HG03097 (cell line): ENCODE results near the gene SMIM10L1.

ENCODE experiments used
- ATAC-seq: cut with Tn5 transposase; IDR thresholded peaks from one replicate; pipeline ENCODE4 v1.9.1; 2021; ENCODE audit not compliant: unreplicated experiment, low FRiP score

SMIM10L1 gene

GRCh38 chr12:11171145-11171968, at the start of gene SMIM10L1:
Gene SMIM10L1, plus strand, starts transcription at chr12:11171194. Its CDS starts 163 bp downstream, at chr12:11171357.
- ATAC-seq, result peak; percentile 91

GRCh38 chr12:11130382-11130781, 40.6 kb upstream of the SMIM10L1 start:
- no peak for ATAC-seq

- no peak for ATAC-seq
Measured at GRCh38 chr12:11130999-11131398, 40.0 kb upstream of the SMIM10L1 start.

GRCh38 chr12:11133162-11133561, 37.8 kb upstream of the SMIM10L1 start:
- ATAC-seq, result no peak

- ATAC-seq, result no peak
Measured at GRCh38 chr12:11133816-11134215, 37.2 kb upstream of the SMIM10L1 start.

GRCh38 chr12:11134305-11134704, 36.7 kb upstream of the SMIM10L1 start, which contains the start of gene TAS2R30:
Gene TAS2R30, minus strand, starts transcription at chr12:11134644. Its CDS starts 400 bp downstream, at chr12:11134244.
- no peak for ATAC-seq

GRCh38 chr12:11136075-11136474, 34.9 kb upstream of the SMIM10L1 start:
- no peak for ATAC-seq

GRCh38 chr12:11143352-11143751, 27.6 kb upstream of the SMIM10L1 start:
- ATAC-seq, result no peak

GRCh38 chr12:11144297-11144696, 26.7 kb upstream of the SMIM10L1 start:
- no peak for ATAC-seq

- ATAC-seq, result no peak
Measured at GRCh38 chr12:11147420-11147819, 23.6 kb upstream of the SMIM10L1 start.

GRCh38 chr12:11150832-11151231, 20.2 kb upstream of the SMIM10L1 start:
- ATAC-seq, result no peak

GRCh38 chr12:11152725-11153124, 18.3 kb upstream of the SMIM10L1 start:
- no peak for ATAC-seq

GRCh38 chr12:11154400-11154925, 16.5 kb upstream of the SMIM10L1 start:
- ATAC-seq, result no peak

- ATAC-seq, result no peak
Measured at GRCh38 chr12:11158885-11159444, 12.0 kb upstream of the SMIM10L1 start.

GRCh38 chr12:11162502-11162901, 8.5 kb upstream of the SMIM10L1 start:
- ATAC-seq, result no peak

GRCh38 chr12:11164384-11164783, 6.6 kb upstream of the SMIM10L1 start:
- no peak for ATAC-seq

- no peak for ATAC-seq
Measured at GRCh38 chr12:11166300-11166699, 4.7 kb upstream of the SMIM10L1 start.

GRCh38 chr12:11170810-11171144, 217 bp upstream of the SMIM10L1 start:
- no peak for ATAC-seq

GRCh38 chr12:11171969-11172675, 1.1 kb downstream of the SMIM10L1 start:
- no peak for ATAC-seq

GRCh38 chr12:11174022-11174421, 3.0 kb downstream of the SMIM10L1 start:
- no peak for ATAC-seq

- ATAC-seq, result no peak
Measured at GRCh38 chr12:11178250-11178649, 7.3 kb downstream of the SMIM10L1 start.
